Measurements from ENCODE around the gene TBATA.

DNA sequence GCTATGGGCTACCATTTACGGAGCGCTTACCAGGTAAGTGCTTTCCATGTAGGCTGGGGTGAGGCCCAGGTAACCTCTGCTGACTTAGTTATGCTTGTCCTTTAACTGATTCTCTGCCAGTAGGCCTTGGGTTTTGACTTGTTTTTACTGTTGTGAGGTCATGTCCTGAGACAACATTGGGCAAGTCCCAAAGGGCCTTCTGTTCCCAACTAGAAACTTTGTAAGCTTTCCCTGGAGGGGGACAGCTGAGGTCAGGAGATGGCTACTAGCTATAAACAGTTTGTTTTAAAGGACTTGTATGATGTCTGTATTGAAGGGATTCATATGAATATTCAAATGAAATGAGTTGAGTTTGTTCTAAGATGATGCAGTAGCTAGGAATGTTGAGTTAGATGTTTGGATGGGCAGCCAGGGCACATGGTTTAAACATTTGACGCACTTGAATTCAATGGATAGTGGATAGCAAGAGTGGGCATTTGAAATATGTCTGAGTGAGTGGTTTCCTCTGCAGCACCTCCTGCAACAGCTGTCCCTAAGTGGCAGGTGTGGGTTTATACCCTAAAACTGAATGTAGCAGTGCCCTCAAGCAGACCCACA is 20.5 kb upstream of the TBATA start:
- TF ChIP-seq, protein P1, sequence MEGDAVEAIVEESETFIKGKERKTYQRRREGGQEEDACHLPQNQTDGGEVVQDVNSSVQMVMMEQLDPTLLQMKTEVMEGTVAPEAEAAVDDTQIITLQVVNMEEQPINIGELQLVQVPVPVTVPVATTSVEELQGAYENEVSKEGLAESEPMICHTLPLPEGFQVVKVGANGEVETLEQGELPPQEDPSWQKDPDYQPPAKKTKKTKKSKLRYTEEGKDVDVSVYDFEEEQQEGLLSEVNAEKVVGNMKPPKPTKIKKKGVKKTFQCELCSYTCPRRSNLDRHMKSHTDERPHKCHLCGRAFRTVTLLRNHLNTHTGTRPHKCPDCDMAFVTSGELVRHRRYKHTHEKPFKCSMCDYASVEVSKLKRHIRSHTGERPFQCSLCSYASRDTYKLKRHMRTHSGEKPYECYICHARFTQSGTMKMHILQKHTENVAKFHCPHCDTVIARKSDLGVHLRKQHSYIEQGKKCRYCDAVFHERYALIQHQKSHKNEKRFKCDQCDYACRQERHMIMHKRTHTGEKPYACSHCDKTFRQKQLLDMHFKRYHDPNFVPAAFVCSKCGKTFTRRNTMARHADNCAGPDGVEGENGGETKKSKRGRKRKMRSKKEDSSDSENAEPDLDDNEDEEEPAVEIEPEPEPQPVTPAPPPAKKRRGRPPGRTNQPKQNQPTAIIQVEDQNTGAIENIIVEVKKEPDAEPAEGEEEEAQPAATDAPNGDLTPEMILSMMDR (IDR thresholded peaks at IDR 0.05) = no peak
- no peak for TF ChIP-seq POLR2A (IDR thresholded peaks at IDR 0.05)

Data from right lobe of liver (tissue), 4 donors.